Measurements from ENCODE around the gene CHM.

The CHM gene

GRCh38 chrX:85998954-85999353 lies 48.4 kb downstream of the CHM start:
- no peak for TF ChIP-seq CTCF (IDR thresholded peaks at IDR 0.05; ENCODE audit: control insufficient read depth, insufficient read depth, low read depth, low read length, missing control alignments)
- no peak for DNase-seq (ENCODE audit: low read depth)
- no peak overlapping the region for H3K4me3 ChIP-seq (ENCODE audit: control insufficient read depth, low read depth, low read length)

- TF ChIP-seq CTCF (IDR thresholded peaks at IDR 0.05; ENCODE audit: control insufficient read depth, insufficient read depth, low read depth, low read length, missing control alignments): no peak
- no peak overlapping the region for H3K4me3 ChIP-seq (ENCODE audit: control insufficient read depth, low read depth, low read length)
- no peak for DNase-seq (ENCODE audit: low read depth)
Measured at GRCh38 chrX:85996555-85996954, 50.8 kb downstream of the CHM start.

- TF ChIP-seq CTCF (IDR thresholded peaks at IDR 0.05; ENCODE audit: control insufficient read depth, insufficient read depth, low read depth, low read length, missing control alignments): no peak
- no peak overlapping the region for H3K4me3 ChIP-seq (ENCODE audit: control insufficient read depth, low read depth, low read length)
- DNase-seq (ENCODE audit: low read depth): no peak
Measured at GRCh38 chrX:85995641-85996040, 51.7 kb downstream of the CHM start.

- H3K4me3 ChIP-seq (ENCODE audit: control insufficient read depth, low read depth, low read length): no peak overlapping the region
- no peak for TF ChIP-seq CTCF (IDR thresholded peaks at IDR 0.05; ENCODE audit: control insufficient read depth, insufficient read depth, low read depth, low read length, missing control alignments)
- DNase-seq (ENCODE audit: low read depth): no peak
Measured at GRCh38 chrX:85994797-85995196, 52.6 kb downstream of the CHM start.

GRCh38 chrX:85994228-85994627 lies 53.1 kb downstream of the CHM start:
- no peak overlapping the region for H3K4me3 ChIP-seq (ENCODE audit: control insufficient read depth, low read depth, low read length)
- DNase-seq (ENCODE audit: low read depth): no peak
- TF ChIP-seq CTCF (IDR thresholded peaks at IDR 0.05; ENCODE audit: control insufficient read depth, insufficient read depth, low read depth, low read length, missing control alignments): no peak

GRCh38 chrX:85993539-85994197 lies 53.7 kb downstream of the CHM start:
- TF ChIP-seq CTCF (IDR thresholded peaks at IDR 0.05; ENCODE audit: control insufficient read depth, insufficient read depth, low read depth, low read length, missing control alignments): no peak
- H3K4me3 ChIP-seq (ENCODE audit: control insufficient read depth, low read depth, low read length): no peak overlapping the region
- no peak for DNase-seq (ENCODE audit: low read depth)
